ENCODE data around the gene EPS15.

- TF ChIP-seq CBX2 (IDR thresholded peaks at IDR 0.05; ENCODE audit: insufficient read depth, low read length, poor library complexity, severe bottlenecking) (no peak), PHTF2 (CRISPR knock-in tag; IDR thresholded peaks at IDR 0.05) (no peak), CTCF (IDR thresholded peaks at IDR 0.05 in 2 of 3, conservative IDR thresholded peaks at IDR 0.05 in 1 of 3; ENCODE audit: insufficient read depth in 2 of 3, low read depth in 1 of 3, low read length in 3 of 3) (no peak), MNT (conservative IDR thresholded peaks at IDR 0.05) (no peak), BRCA1 (IDR thresholded peaks at IDR 0.05) (no peak), BRCA1 (CRISPR knock-in tag; IDR thresholded peaks at IDR 0.05) (no peak), ZNF274 (IDR thresholded peaks at IDR 0.05; ENCODE audit: borderline replicate concordance, low read depth, low read length) (no peak), SMC3 (conservative IDR thresholded peaks at IDR 0.05; ENCODE audit: insufficient read depth, low read depth, low read length) (no peak), EGR1 (conservative IDR thresholded peaks at IDR 0.05) (no peak), SIN3B (IDR thresholded peaks at IDR 0.05; ENCODE audit: low read depth) (no peak), SRSF9 (IDR thresholded peaks at IDR 0.05; ENCODE audit: borderline replicate concordance, low read depth, low read length) (no peak), CHD1 (IDR thresholded peaks at IDR 0.05; ENCODE audit: low read length) (no peak)
- TF ChIP-seq, protein P1, sequence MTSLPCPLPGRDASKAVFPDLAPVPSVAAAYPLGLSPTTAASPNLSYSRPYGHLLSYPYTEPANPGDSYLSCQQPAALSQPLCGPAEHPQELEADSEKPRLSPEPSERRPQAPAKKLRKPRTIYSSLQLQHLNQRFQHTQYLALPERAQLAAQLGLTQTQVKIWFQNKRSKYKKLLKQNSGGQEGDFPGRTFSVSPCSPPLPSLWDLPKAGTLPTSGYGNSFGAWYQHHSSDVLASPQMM (CRISPR knock-in tag; IDR thresholded peaks at IDR 0.05): no peak
- TF ChIP-seq, protein P2, sequence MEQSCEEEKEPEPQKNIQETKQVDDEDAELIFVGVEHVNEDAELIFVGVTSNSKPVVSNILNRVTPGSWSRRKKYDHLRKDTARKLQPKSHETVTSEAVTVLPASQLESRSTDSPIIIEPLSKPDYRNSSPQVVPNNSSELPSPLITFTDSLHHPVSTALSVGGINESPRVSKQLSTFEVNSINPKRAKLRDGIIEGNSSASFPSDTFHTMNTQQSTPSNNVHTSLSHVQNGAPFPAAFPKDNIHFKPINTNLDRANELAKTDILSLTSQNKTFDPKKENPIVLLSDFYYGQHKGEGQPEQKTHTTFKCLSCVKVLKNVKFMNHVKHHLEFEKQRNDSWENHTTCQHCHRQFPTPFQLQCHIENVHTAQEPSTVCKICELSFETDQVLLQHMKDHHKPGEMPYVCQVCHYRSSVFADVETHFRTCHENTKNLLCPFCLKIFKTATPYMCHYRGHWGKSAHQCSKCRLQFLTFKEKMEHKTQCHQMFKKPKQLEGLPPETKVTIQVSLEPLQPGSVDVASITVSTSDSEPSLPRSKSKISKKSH (CRISPR knock-in tag; IDR thresholded peaks at IDR 0.05): no peak
Observed at GRCh38 chr1:51516649-51517158, 2.4 kb downstream of the EPS15 start.

All from K562 (cell line).